Tibial nerve (tissue), 4 donors: Measurements from ENCODE around the gene BRPF1. TPM values are rescaled to one million over a fixed set of nuclear protein-coding genes. Genes with fewer than 3 reads are reported as not detected.
A peak's percentile ranks its signal among the peaks of the same experiment; 100 is the strongest.

Source experiments
- DNase-seq, 2 donors: peaks; one replicate each; pipeline ENCODE4 v3.0.0-alpha.2; 2019; ENCODE audit warnings: low spot score in 2 of 2
- H3K27ac ChIP-seq, 4 donors: fragments of 200-600 bp; sonication (generic) in 3 of 4; one replicate each; pipeline ENCODE4 v1.5.1; 2017 to 2019; ENCODE audit warnings: mild to moderate bottlenecking in 1 of 4
- H3K27me3 ChIP-seq, 2 donors: fragments of 200-600 bp; sonication (generic) in 1 of 2; one replicate each; pipeline versions ENCODE4 v1.5.1 to v1.6.0; 2017 to 2019
- H3K36me3 ChIP-seq, 3 donors: fragments of 200-600 bp; sonication (generic); one replicate each; pipeline ENCODE4 v1.5.1; 2018 to 2019
- H3K4me1 ChIP-seq, 4 donors: fragments of 200-600 bp; sonication (generic) in 3 of 4; one replicate each; pipeline ENCODE4 v1.5.1; 2017 to 2019
- H3K4me3 ChIP-seq, 4 donors: fragments of 200-600 bp; sonication (generic) in 3 of 4; one replicate each; pipeline ENCODE4 v1.5.1; 2017 to 2019; ENCODE audit warnings: mild to moderate bottlenecking in 1 of 4, moderate library complexity in 1 of 4
- H3K9me3 ChIP-seq, 4 donors: fragments of 200-600 bp; sonication (generic) in 3 of 4; one replicate each; pipeline ENCODE4 v1.5.1; 2017 to 2019
- EP300 ChIP-seq, 2 donors: sonication (generic); formaldehyde crosslinking; IDR thresholded peaks; one replicate each; pipeline ENCODE4 v1.6.1; 2017; ENCODE audit warnings: antibody characterized with exemption in 2 of 2, mild to moderate bottlenecking in 1 of 2
- POLR2A ChIP-seq, 2 donors: fragments of 450-650 bp; IDR thresholded peaks; one replicate each; pipeline ENCODE4 v1.6.1; 2017; ENCODE audit warnings: antibody characterized with exemption in 2 of 2, mild to moderate bottlenecking in 2 of 2, moderate library complexity in 2 of 2
- WGBS, 2 donors: methylation state at CpG; one replicate each; pipeline ENCODE4 v1.1.5; 2018; 5-methylcytosine and 5-hydroxymethylcytosine counted together
- total RNA-seq, 4 donors: library from RNA; depleted of rRNA; stranded (reverse); fragments of >200 nt; gene quantifications; one replicate each; pipeline ENCODE4 v1.1.0, GENCODE V29; 2016
- TF ChIP-seq, protein P1 (sequence below), 5 experiments: fragments of 200-600 bp in 3 of 5; fragments of 450-650 bp in 2 of 5; sonication (generic) in 3 of 5; IDR thresholded peaks; one replicate each; pipeline ENCODE4 v1.5.1; 2016 to 2019; ENCODE audit warnings: antibody characterized with exemption in 5 of 5, mild to moderate bottlenecking in 3 of 5, moderate library complexity in 2 of 5

BRPF1 gene
- total RNA-seq, 4 donors from 2014 or later: 18.0 to 21.0 (median 20.6) TPM

GRCh38 chr3:9686050-9686550 is 45.4 kb upstream of the BRPF1 start:
- peaks cover 9 to 100% (median 64%) of the 10 kb centered on the region in 3 donors for H3K36me3 ChIP-seq
- 85% methylated on average over 9 of the region's 9 CpGs for WGBS, 2 donors
- H3K27ac ChIP-seq: no peak overlapping the region
- H3K27me3 ChIP-seq: no peaks in the 10 kb centered on the region
- peaks cover 0 to 16% (median 1%) of the 10 kb centered on the region in 4 donors for H3K4me1 ChIP-seq
- H3K4me3 ChIP-seq: no peak overlapping the region
- TF ChIP-seq, protein P1, sequence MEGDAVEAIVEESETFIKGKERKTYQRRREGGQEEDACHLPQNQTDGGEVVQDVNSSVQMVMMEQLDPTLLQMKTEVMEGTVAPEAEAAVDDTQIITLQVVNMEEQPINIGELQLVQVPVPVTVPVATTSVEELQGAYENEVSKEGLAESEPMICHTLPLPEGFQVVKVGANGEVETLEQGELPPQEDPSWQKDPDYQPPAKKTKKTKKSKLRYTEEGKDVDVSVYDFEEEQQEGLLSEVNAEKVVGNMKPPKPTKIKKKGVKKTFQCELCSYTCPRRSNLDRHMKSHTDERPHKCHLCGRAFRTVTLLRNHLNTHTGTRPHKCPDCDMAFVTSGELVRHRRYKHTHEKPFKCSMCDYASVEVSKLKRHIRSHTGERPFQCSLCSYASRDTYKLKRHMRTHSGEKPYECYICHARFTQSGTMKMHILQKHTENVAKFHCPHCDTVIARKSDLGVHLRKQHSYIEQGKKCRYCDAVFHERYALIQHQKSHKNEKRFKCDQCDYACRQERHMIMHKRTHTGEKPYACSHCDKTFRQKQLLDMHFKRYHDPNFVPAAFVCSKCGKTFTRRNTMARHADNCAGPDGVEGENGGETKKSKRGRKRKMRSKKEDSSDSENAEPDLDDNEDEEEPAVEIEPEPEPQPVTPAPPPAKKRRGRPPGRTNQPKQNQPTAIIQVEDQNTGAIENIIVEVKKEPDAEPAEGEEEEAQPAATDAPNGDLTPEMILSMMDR (IDR thresholded peaks at IDR 0.05): no peak
- TF ChIP-seq EP300 (IDR thresholded peaks at IDR 0.05) (no peak), POLR2A (IDR thresholded peaks at IDR 0.05) (no peak)
- H3K9me3 ChIP-seq: no peaks in the 10 kb centered on the region
- no peak for DNase-seq

- TF ChIP-seq POLR2A (IDR thresholded peaks at IDR 0.05): no peak
- TF ChIP-seq, protein P1 (IDR thresholded peaks at IDR 0.05): no peak
- no peak for TF ChIP-seq EP300 (IDR thresholded peaks at IDR 0.05)
- 94 to 98% methylated on average over 3 of the region's 3 CpGs for whole genome bisulfite sequencing, 2 donors
- peaks cover 8 to 100% (median 64%) of the 10 kb centered on the region in 3 donors for H3K36me3 ChIP-seq
Measured at GRCh38 chr3:9686703-9687102, 44.8 kb upstream of the BRPF1 start.

DNA sequence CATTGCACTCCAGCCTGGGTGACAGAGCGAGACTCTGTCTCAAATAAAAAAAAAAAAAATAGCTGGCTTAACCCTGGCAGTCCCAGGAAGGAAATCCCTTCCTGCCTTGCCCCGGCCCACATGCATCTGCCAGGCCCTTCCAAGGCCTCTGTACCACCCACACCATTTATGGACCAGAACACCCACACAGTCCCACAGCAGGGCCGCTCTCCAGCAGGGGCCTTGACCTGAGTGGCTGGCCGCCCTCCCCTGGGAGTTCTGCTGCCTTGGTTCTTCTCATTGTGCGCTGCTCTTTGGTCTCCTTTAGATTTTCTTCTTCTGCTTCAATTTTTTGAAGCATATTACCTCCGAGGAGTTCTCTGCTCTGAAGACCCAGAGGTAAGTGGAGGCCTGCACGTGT is 44.0 kb upstream of the BRPF1 start:
- H3K36me3 ChIP-seq: peaks cover 6 to 98% (median 57%) of the 10 kb centered on the region in 3 donors
- H3K27ac ChIP-seq: no peak overlapping the region
- no peaks in the 10 kb centered on the region for H3K27me3 ChIP-seq
- no peaks in the 10 kb centered on the region for H3K9me3 ChIP-seq
- WGBS, 2 donors: 65 to 68% methylated on average over 7 of the region's 7 CpGs
- H3K4me1 ChIP-seq: peaks cover 0 to 20% (median 1%) of the 10 kb centered on the region in 4 donors
- DNase-seq: no peak
- no peak overlapping the region for H3K4me3 ChIP-seq
- TF ChIP-seq POLR2A (IDR thresholded peaks at IDR 0.05) (no peak), EP300 (IDR thresholded peaks at IDR 0.05) (no peak)
- TF ChIP-seq, protein P1 (IDR thresholded peaks at IDR 0.05): no peak

More at GRCh38 chr3:9686703-9687102, 44.8 kb upstream of the BRPF1 start:
- no peak overlapping the region for H3K27ac ChIP-seq
- peaks cover 0 to 20% (median 1%) of the 10 kb centered on the region in 4 donors for H3K4me1 ChIP-seq
- no peaks in the 10 kb centered on the region for H3K27me3 ChIP-seq
- DNase-seq: no peak
- H3K4me3 ChIP-seq: no peak overlapping the region
- no peaks in the 10 kb centered on the region for H3K9me3 ChIP-seq

GRCh38 chr3:9688961-9689360 is 42.6 kb upstream of the BRPF1 start:
- Histone ChIP-seq H3K4me3 (no peak overlapping the region), H3K27ac (peak overlapping the region in 1 of 4 donors; percentile 8), H3K36me3 (peaks cover 2 to 98% (median 43%) of the 10 kb centered on the region in 3 donors), H3K4me1 (peaks cover 0 to 20% (median 1%) of the 10 kb centered on the region in 4 donors), H3K9me3 (no peaks in the 10 kb centered on the region), H3K27me3 (no peaks in the 10 kb centered on the region)
- no peak for DNase-seq
- WGBS, 2 donors: 87 to 96% methylated on average over 5 of the region's 5 CpGs
- TF ChIP-seq, protein P1 (IDR thresholded peaks at IDR 0.05): no peak
- TF ChIP-seq POLR2A (IDR thresholded peaks at IDR 0.05): no peak
- no peak for TF ChIP-seq EP300 (IDR thresholded peaks at IDR 0.05)

DNA sequence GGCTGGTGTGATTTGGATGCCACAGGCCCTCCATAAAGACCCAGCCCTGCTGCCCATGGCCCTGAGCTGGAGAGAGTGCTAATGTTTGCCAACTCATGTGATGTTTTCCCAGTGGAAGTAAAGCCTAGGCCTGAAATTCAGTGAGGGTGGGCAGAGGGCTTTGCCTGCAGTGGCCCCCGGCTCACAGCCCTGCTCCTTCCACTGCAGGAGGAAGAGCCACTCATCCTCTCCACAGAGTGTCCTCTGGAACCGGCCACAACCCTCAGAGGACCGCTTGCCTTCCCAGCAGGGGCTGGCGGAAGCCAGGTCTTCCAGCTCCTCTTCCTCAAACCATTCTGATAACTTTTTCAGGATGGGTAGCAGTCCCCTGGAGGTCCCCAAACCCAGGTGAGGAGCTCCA is 41.8 kb upstream of the BRPF1 start:
- DNase-seq: no peak
- H3K27me3 ChIP-seq: no peaks in the 10 kb centered on the region
- no peak overlapping the region for H3K4me3 ChIP-seq
- TF ChIP-seq EP300 (IDR thresholded peaks at IDR 0.05) (no peak), POLR2A (IDR thresholded peaks at IDR 0.05) (no peak)
- TF ChIP-seq, protein P1 (IDR thresholded peaks at IDR 0.05): no peak
- H3K27ac ChIP-seq: peak overlapping the region in 2 of 4 donors; percentile 47 to 68
- H3K36me3 ChIP-seq: peaks cover 2 to 98% (median 41%) of the 10 kb centered on the region in 3 donors
- no peaks in the 10 kb centered on the region for H3K9me3 ChIP-seq
- H3K4me1 ChIP-seq: peaks cover 0 to 20% (median 1%) of the 10 kb centered on the region in 4 donors
- WGBS, 2 donors: 91 to 94% methylated on average over 3 to 4 of the region's 4 CpGs
